SK-N-SH treated with all-trans-retinoic acid at 6 μM for 48 hours (cell line): ENCODE measurements around the gene NLRP9.

ENCODE experiments used
- CREB5 ChIP-seq: fragments of 250-450 bp; sonication (Bioruptor Pico); IDR thresholded peaks from 2 replicates; pipeline ENCODE4 v1.5.1; 2020; ENCODE audit warnings: low read depth, mild to moderate bottlenecking, moderate library complexity
- CSDC2 ChIP-seq: fragments of 250-450 bp; sonication (Bioruptor Pico); IDR thresholded peaks from 2 replicates; pipeline ENCODE4 v1.5.0; 2020; ENCODE audit warnings: mild to moderate bottlenecking, moderate library complexity
- ISL1 ChIP-seq: fragments of 250-450 bp; sonication (Bioruptor Pico); IDR thresholded peaks from 2 replicates; pipeline ENCODE4 v2.1.2; 2022; ENCODE audit warnings: mild to moderate bottlenecking, moderate library complexity
- PATZ1 ChIP-seq: fragments of 250-450 bp; sonication (Bioruptor Pico); IDR thresholded peaks from 2 replicates; pipeline ENCODE4 v1.8.0; 2020; ENCODE audit warnings: mild to moderate bottlenecking, moderate library complexity, borderline replicate concordance
- RARB ChIP-seq: fragments of 250-450 bp; sonication (Bioruptor Pico); IDR thresholded peaks from 2 replicates; pipeline ENCODE4 v1.8.0; 2021; ENCODE audit warnings: mild to moderate bottlenecking, moderate library complexity
- TOX ChIP-seq: fragments of 250-450 bp; sonication (Bioruptor Pico); IDR thresholded peaks from 2 replicates; pipeline ENCODE4 v1.8.0; 2021; ENCODE audit warnings: mild to moderate bottlenecking, moderate library complexity, borderline replicate concordance
- ZC3H10 ChIP-seq: fragments of 250-450 bp; sonication (Bioruptor Pico); IDR thresholded peaks from 2 replicates; pipeline ENCODE4 v1.5.1; 2021; ENCODE audit warnings: mild to moderate bottlenecking, moderate library complexity
- ZFP3 ChIP-seq: fragments of 250-450 bp; sonication (Bioruptor Pico); IDR thresholded peaks from 2 replicates; pipeline ENCODE4 v1.5.0; 2020; ENCODE audit warnings: mild to moderate bottlenecking, moderate library complexity
- TF ChIP-seq, protein P1 (sequence below): fragments of 250-450 bp; sonication (Bioruptor Pico); IDR thresholded peaks from 2 replicates; pipeline ENCODE4 v1.5.0; 2020; ENCODE audit warnings: mild to moderate bottlenecking, moderate library complexity

- no peak for TF ChIP-seq RARB (CRISPR knock-in tag)
- TF ChIP-seq CREB5 (CRISPR knock-in tag), result no peak
- TF ChIP-seq CSDC2 (CRISPR knock-in tag), result no peak
- no peak for TF ChIP-seq TOX (CRISPR knock-in tag)
- no peak for TF ChIP-seq ZC3H10
- no peak for TF ChIP-seq ZFP3 (CRISPR knock-in tag)
- TF ChIP-seq PATZ1 (CRISPR knock-in tag), result no peak
- TF ChIP-seq ISL1 (CRISPR knock-in tag), result no peak
- TF ChIP-seq, protein P1, sequence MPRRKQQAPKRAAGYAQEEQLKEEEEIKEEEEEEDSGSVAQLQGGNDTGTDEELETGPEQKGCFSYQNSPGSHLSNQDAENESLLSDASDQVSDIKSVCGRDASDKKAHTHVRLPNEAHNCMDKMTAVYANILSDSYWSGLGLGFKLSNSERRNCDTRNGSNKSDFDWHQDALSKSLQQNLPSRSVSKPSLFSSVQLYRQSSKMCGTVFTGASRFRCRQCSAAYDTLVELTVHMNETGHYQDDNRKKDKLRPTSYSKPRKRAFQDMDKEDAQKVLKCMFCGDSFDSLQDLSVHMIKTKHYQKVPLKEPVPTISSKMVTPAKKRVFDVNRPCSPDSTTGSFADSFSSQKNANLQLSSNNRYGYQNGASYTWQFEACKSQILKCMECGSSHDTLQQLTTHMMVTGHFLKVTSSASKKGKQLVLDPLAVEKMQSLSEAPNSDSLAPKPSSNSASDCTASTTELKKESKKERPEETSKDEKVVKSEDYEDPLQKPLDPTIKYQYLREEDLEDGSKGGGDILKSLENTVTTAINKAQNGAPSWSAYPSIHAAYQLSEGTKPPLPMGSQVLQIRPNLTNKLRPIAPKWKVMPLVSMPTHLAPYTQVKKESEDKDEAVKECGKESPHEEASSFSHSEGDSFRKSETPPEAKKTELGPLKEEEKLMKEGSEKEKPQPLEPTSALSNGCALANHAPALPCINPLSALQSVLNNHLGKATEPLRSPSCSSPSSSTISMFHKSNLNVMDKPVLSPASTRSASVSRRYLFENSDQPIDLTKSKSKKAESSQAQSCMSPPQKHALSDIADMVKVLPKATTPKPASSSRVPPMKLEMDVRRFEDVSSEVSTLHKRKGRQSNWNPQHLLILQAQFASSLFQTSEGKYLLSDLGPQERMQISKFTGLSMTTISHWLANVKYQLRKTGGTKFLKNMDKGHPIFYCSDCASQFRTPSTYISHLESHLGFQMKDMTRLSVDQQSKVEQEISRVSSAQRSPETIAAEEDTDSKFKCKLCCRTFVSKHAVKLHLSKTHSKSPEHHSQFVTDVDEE (CRISPR knock-in tag), result no peak
These were observed 15.2 kb upstream of the NLRP9 start for GRCh38 chr19:55753401-55753800.
